Measurements from ENCODE around the gene THSD4.

THSD4 gene

GRCh38 chr15:71275098-71275497 is 159.8 kb downstream of the THSD4 start:
- Histone ChIP-seq H3K4me1 (ENCODE audit: control insufficient read depth in 5 of 5, insufficient read depth in 5 of 5, low read length in 5 of 5) (peaks cover 2 to 22% (median 10%) of the 10 kb centered on the region in 5 donors), H3K9me3 (ENCODE audit: control insufficient read depth in 5 of 5, low read length in 5 of 5) (no peaks in the 10 kb centered on the region), H3K4me3 (ENCODE audit: low read depth in 1 of 5, low read length in 5 of 5) (no peak overlapping the region), H3K27me3 (ENCODE audit: control insufficient read depth in 5 of 5, insufficient read depth in 4 of 5, low read length in 5 of 5) (no peaks in the 10 kb centered on the region), H3K36me3 (ENCODE audit: control insufficient read depth in 5 of 5, insufficient read depth in 5 of 5, low read length in 5 of 5) (no peaks in the 10 kb centered on the region), H3K9ac (ENCODE audit: low read length in 5 of 5) (no peak overlapping the region), H3K27ac (ENCODE audit: low read depth, low read length) (no peak overlapping the region)

GRCh38 chr15:71275566-71276335 is 160.5 kb downstream of the THSD4 start:
- Histone ChIP-seq H3K4me1 (ENCODE audit: control insufficient read depth in 5 of 5, insufficient read depth in 5 of 5, low read length in 5 of 5) (peaks cover 2 to 24% (median 10%) of the 10 kb centered on the region in 5 donors), H3K9ac (ENCODE audit: low read length in 5 of 5) (no peak overlapping the region), H3K9me3 (ENCODE audit: control insufficient read depth in 5 of 5, low read length in 5 of 5) (no peaks in the 10 kb centered on the region), H3K36me3 (ENCODE audit: control insufficient read depth in 5 of 5, insufficient read depth in 5 of 5, low read length in 5 of 5) (no peaks in the 10 kb centered on the region), H3K27me3 (ENCODE audit: control insufficient read depth in 5 of 5, insufficient read depth in 4 of 5, low read length in 5 of 5) (no peaks in the 10 kb centered on the region), H3K27ac (ENCODE audit: low read depth, low read length) (no peak overlapping the region), H3K4me3 (ENCODE audit: low read depth in 1 of 5, low read length in 5 of 5) (no peak overlapping the region)

GRCh38 chr15:71276336-71276665 is 161.0 kb downstream of the THSD4 start:
- Histone ChIP-seq H3K36me3 (ENCODE audit: control insufficient read depth in 5 of 5, insufficient read depth in 5 of 5, low read length in 5 of 5) (no peaks in the 10 kb centered on the region), H3K27me3 (ENCODE audit: control insufficient read depth in 5 of 5, insufficient read depth in 4 of 5, low read length in 5 of 5) (no peaks in the 10 kb centered on the region), H3K4me1 (ENCODE audit: control insufficient read depth in 5 of 5, insufficient read depth in 5 of 5, low read length in 5 of 5) (peaks cover 2 to 24% (median 10%) of the 10 kb centered on the region in 5 donors), H3K27ac (ENCODE audit: low read depth, low read length) (no peak overlapping the region), H3K9me3 (ENCODE audit: control insufficient read depth in 5 of 5, low read length in 5 of 5) (no peaks in the 10 kb centered on the region), H3K4me3 (ENCODE audit: low read depth in 1 of 5, low read length in 5 of 5) (no peak overlapping the region), H3K9ac (ENCODE audit: low read length in 5 of 5) (no peak overlapping the region)

GRCh38 chr15:71278989-71279756 is 163.9 kb downstream of the THSD4 start:
- H3K9me3 ChIP-seq (ENCODE audit: control insufficient read depth in 5 of 5, low read length in 5 of 5) = no peaks in the 10 kb centered on the region
- H3K36me3 ChIP-seq (ENCODE audit: control insufficient read depth in 5 of 5, insufficient read depth in 5 of 5, low read length in 5 of 5) = no peaks in the 10 kb centered on the region
- no peak overlapping the region for H3K9ac ChIP-seq (ENCODE audit: low read length in 5 of 5)
- H3K27me3 ChIP-seq (ENCODE audit: control insufficient read depth in 5 of 5, insufficient read depth in 4 of 5, low read length in 5 of 5) = no peaks in the 10 kb centered on the region
- H3K4me1 ChIP-seq (ENCODE audit: control insufficient read depth in 5 of 5, insufficient read depth in 5 of 5, low read length in 5 of 5) = peaks cover 2 to 24% (median 10%) of the 10 kb centered on the region in 5 donors
- H3K27ac ChIP-seq (ENCODE audit: low read depth, low read length) = no peak overlapping the region
- no peak overlapping the region for H3K4me3 ChIP-seq (ENCODE audit: low read depth in 1 of 5, low read length in 5 of 5)

- H3K4me3 ChIP-seq (ENCODE audit: low read depth in 1 of 5, low read length in 5 of 5) = no peak overlapping the region
- H3K27ac ChIP-seq (ENCODE audit: low read depth, low read length) = no peak overlapping the region
- H3K36me3 ChIP-seq (ENCODE audit: control insufficient read depth in 5 of 5, insufficient read depth in 5 of 5, low read length in 5 of 5) = no peaks in the 10 kb centered on the region
- H3K9ac ChIP-seq (ENCODE audit: low read length in 5 of 5) = no peak overlapping the region
- H3K4me1 ChIP-seq (ENCODE audit: control insufficient read depth in 5 of 5, insufficient read depth in 5 of 5, low read length in 5 of 5) = peaks cover 0 to 24% (median 10%) of the 10 kb centered on the region in 5 donors
- H3K27me3 ChIP-seq (ENCODE audit: control insufficient read depth in 5 of 5, insufficient read depth in 4 of 5, low read length in 5 of 5) = no peaks in the 10 kb centered on the region
- no peaks in the 10 kb centered on the region for H3K9me3 ChIP-seq (ENCODE audit: control insufficient read depth in 5 of 5, low read length in 5 of 5)
Measured at GRCh38 chr15:71279757-71280141, 164.5 kb downstream of the THSD4 start.

- no peak overlapping the region for H3K9ac ChIP-seq (ENCODE audit: low read length in 5 of 5)
- no peaks in the 10 kb centered on the region for H3K9me3 ChIP-seq (ENCODE audit: control insufficient read depth in 5 of 5, low read length in 5 of 5)
- no peaks in the 10 kb centered on the region for H3K27me3 ChIP-seq (ENCODE audit: control insufficient read depth in 5 of 5, insufficient read depth in 4 of 5, low read length in 5 of 5)
- no peaks in the 10 kb centered on the region for H3K36me3 ChIP-seq (ENCODE audit: control insufficient read depth in 5 of 5, insufficient read depth in 5 of 5, low read length in 5 of 5)
- H3K4me3 ChIP-seq (ENCODE audit: low read depth in 1 of 5, low read length in 5 of 5) = no peak overlapping the region
- no peak overlapping the region for H3K27ac ChIP-seq (ENCODE audit: low read depth, low read length)
- peaks cover 0 to 24% (median 10%) of the 10 kb centered on the region in 5 donors for H3K4me1 ChIP-seq (ENCODE audit: control insufficient read depth in 5 of 5, insufficient read depth in 5 of 5, low read length in 5 of 5)
Measured at GRCh38 chr15:71280206-71280605, 164.9 kb downstream of the THSD4 start.

GRCh38 chr15:71281256-71281655 is 166.0 kb downstream of the THSD4 start:
- H3K4me1 ChIP-seq (ENCODE audit: control insufficient read depth in 5 of 5, insufficient read depth in 5 of 5, low read length in 5 of 5) = peaks cover 0 to 24% (median 10%) of the 10 kb centered on the region in 5 donors
- H3K9me3 ChIP-seq (ENCODE audit: control insufficient read depth in 5 of 5, low read length in 5 of 5) = no peaks in the 10 kb centered on the region
- no peak overlapping the region for H3K27ac ChIP-seq (ENCODE audit: low read depth, low read length)
- H3K9ac ChIP-seq (ENCODE audit: low read length in 5 of 5) = no peak overlapping the region
- no peaks in the 10 kb centered on the region for H3K36me3 ChIP-seq (ENCODE audit: control insufficient read depth in 5 of 5, insufficient read depth in 5 of 5, low read length in 5 of 5)
- H3K4me3 ChIP-seq (ENCODE audit: low read depth in 1 of 5, low read length in 5 of 5) = no peak overlapping the region
- no peaks in the 10 kb centered on the region for H3K27me3 ChIP-seq (ENCODE audit: control insufficient read depth in 5 of 5, insufficient read depth in 4 of 5, low read length in 5 of 5)

- Histone ChIP-seq H3K9me3 (ENCODE audit: control insufficient read depth in 5 of 5, low read length in 5 of 5) (no peaks in the 10 kb centered on the region), H3K27me3 (ENCODE audit: control insufficient read depth in 5 of 5, insufficient read depth in 4 of 5, low read length in 5 of 5) (no peaks in the 10 kb centered on the region), H3K27ac (ENCODE audit: low read depth, low read length) (no peak overlapping the region), H3K4me1 (ENCODE audit: control insufficient read depth in 5 of 5, insufficient read depth in 5 of 5, low read length in 5 of 5) (peaks cover 0 to 24% (median 10%) of the 10 kb centered on the region in 5 donors), H3K36me3 (ENCODE audit: control insufficient read depth in 5 of 5, insufficient read depth in 5 of 5, low read length in 5 of 5) (no peaks in the 10 kb centered on the region), H3K9ac (ENCODE audit: low read length in 5 of 5) (no peak overlapping the region), H3K4me3 (ENCODE audit: low read depth in 1 of 5, low read length in 5 of 5) (no peak overlapping the region)
Measured at GRCh38 chr15:71282076-71282475, 166.8 kb downstream of the THSD4 start.

GRCh38 chr15:71288348-71288955 is 173.2 kb downstream of the THSD4 start:
- Histone ChIP-seq H3K36me3 (ENCODE audit: control insufficient read depth in 5 of 5, insufficient read depth in 5 of 5, low read length in 5 of 5) (no peaks in the 10 kb centered on the region), H3K27ac (ENCODE audit: low read depth, low read length) (no peak overlapping the region), H3K9me3 (ENCODE audit: control insufficient read depth in 5 of 5, low read length in 5 of 5) (peaks cover 0 to 5% (median 0%) of the 10 kb centered on the region in 5 donors), H3K27me3 (ENCODE audit: control insufficient read depth in 5 of 5, insufficient read depth in 4 of 5, low read length in 5 of 5) (peaks cover 0 to 4% (median 0%) of the 10 kb centered on the region in 5 donors), H3K4me3 (ENCODE audit: low read depth in 1 of 5, low read length in 5 of 5) (no peak overlapping the region), H3K4me1 (ENCODE audit: control insufficient read depth in 5 of 5, insufficient read depth in 5 of 5, low read length in 5 of 5) (no peaks in the 10 kb centered on the region), H3K9ac (ENCODE audit: low read length in 5 of 5) (no peak overlapping the region)

GRCh38 chr15:71290002-71290401 is 174.7 kb downstream of the THSD4 start:
- Histone ChIP-seq H3K4me1 (ENCODE audit: control insufficient read depth in 5 of 5, insufficient read depth in 5 of 5, low read length in 5 of 5) (peaks cover 0 to under 1% (median 0%) of the 10 kb centered on the region in 5 donors), H3K36me3 (ENCODE audit: control insufficient read depth in 5 of 5, insufficient read depth in 5 of 5, low read length in 5 of 5) (no peaks in the 10 kb centered on the region), H3K9ac (ENCODE audit: low read length in 5 of 5) (no peak overlapping the region), H3K9me3 (ENCODE audit: control insufficient read depth in 5 of 5, low read length in 5 of 5) (peaks cover 0 to 5% (median 0%) of the 10 kb centered on the region in 5 donors), H3K4me3 (ENCODE audit: low read depth in 1 of 5, low read length in 5 of 5) (no peak overlapping the region), H3K27me3 (ENCODE audit: control insufficient read depth in 5 of 5, insufficient read depth in 4 of 5, low read length in 5 of 5) (peaks cover 0 to 4% (median 0%) of the 10 kb centered on the region in 5 donors), H3K27ac (ENCODE audit: low read depth, low read length) (no peak overlapping the region)
